AG04450 (cell line): ENCODE measurements around the gene TEX52. TPM values are rescaled to one million over a fixed set of nuclear protein-coding genes. Genes with fewer than 3 reads are reported as not detected.

Experiments
- CTCF ChIA-PET: fragments of 300-600, 350-600 bp; formaldehyde crosslinking; extraction: SDS; loops from one replicate; lab custom pipeline; 2022; ENCODE audit warnings: antibody characterized with exemption, inconsistent platforms; lab: Charles Lee
- POLR2A ChIA-PET: fragments of 350-600 bp; formaldehyde crosslinking; extraction: SDS; loops from one replicate; lab custom pipeline; 2021; ENCODE audit warnings: antibody characterized with exemption, inconsistent platforms; lab: Yijun Ruan, JAX
- DNase-seq: peaks from one replicate; pipeline ENCODE4 v3.0.0-alpha.2; 2011; ENCODE audit warnings: low read depth, low spot score
- H3K27ac ChIP-seq: one replicate; pipeline ENCODE4 v1.5.1; 2012; ENCODE audit warnings: low read depth, low read length, control low read depth
- H3K27me3 ChIP-seq: one replicate; pipeline ENCODE4 v1.6.0; 2012; ENCODE audit warnings: low read length; ENCODE audit not compliant: control insufficient read depth, insufficient read depth
- H3K4me3 ChIP-seq: 2 replicates; pipeline ENCODE4 v1.5.1; 2011; ENCODE audit warnings: mild to moderate bottlenecking, low read depth, low read length, control low read depth
- H3K9me3 ChIP-seq: 2 replicates; pipeline ENCODE4 v1.5.1; 2012; ENCODE audit warnings: low read length; ENCODE audit not compliant: control insufficient read depth, insufficient read depth
- polyA plus RNA-seq: library from polyadenylated mRNA; depleted of rRNA; stranded (reverse); fragments of >200 nt; gene quantifications from 2 replicates; pipeline ENCODE4 v1.2.3, GENCODE V29; 2011
- TF ChIP-seq, protein P1 (sequence below): IDR thresholded peaks from 2 replicates; pipeline ENCODE4 v1.5.1; 2011; ENCODE audit warnings: low read depth, low read length, control low read depth, inconsistent platforms

TEX52 gene
- polyA plus RNA-seq, 1 experiment = not detected

DNA sequence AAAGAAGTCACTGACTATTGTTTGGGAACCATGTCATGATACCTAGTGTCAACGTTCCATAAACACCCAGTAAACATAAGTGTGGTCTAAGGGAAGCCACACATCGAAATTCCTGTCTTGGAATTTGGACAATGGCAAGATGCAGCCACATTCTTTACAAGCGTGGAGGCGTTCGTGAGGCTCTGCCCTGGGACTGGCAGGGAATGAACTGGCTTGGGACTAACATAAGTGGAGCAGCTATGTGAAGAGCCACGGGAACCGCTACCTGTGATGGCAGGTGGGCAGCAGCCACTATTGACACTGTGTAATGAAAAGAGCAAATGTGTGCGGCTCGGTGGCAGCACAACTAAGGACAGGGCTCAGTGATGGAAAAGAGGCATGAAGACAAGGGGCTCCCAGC, 12.1 kb downstream of the TEX52 start:
- TF ChIP-seq, protein P1, sequence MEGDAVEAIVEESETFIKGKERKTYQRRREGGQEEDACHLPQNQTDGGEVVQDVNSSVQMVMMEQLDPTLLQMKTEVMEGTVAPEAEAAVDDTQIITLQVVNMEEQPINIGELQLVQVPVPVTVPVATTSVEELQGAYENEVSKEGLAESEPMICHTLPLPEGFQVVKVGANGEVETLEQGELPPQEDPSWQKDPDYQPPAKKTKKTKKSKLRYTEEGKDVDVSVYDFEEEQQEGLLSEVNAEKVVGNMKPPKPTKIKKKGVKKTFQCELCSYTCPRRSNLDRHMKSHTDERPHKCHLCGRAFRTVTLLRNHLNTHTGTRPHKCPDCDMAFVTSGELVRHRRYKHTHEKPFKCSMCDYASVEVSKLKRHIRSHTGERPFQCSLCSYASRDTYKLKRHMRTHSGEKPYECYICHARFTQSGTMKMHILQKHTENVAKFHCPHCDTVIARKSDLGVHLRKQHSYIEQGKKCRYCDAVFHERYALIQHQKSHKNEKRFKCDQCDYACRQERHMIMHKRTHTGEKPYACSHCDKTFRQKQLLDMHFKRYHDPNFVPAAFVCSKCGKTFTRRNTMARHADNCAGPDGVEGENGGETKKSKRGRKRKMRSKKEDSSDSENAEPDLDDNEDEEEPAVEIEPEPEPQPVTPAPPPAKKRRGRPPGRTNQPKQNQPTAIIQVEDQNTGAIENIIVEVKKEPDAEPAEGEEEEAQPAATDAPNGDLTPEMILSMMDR = no peak
- ChIA-PET POLR2A (interaction anchor here (0.6 to 1.2 kb wide), 3 partner anchors 13 to 446 kb away, joined by 4 read pairs; partner anchors contain the start of genes FOXM1 and RHNO1), CTCF (interaction anchor here (1.1 to 3.1 kb wide), 5 partner anchors 9 to 196 kb away, joined by 3 to 22 read pairs (median 7); partner anchors contain the start of gene NRIP2)
- Histone ChIP-seq H3K27me3 (no peaks in the 10 kb centered on the region), H3K9me3 (no peaks in the 10 kb centered on the region), H3K27ac (peak overlapping the region; percentile 47), H3K4me3 (no peak overlapping the region)
- DNase-seq = no peak

DNA sequence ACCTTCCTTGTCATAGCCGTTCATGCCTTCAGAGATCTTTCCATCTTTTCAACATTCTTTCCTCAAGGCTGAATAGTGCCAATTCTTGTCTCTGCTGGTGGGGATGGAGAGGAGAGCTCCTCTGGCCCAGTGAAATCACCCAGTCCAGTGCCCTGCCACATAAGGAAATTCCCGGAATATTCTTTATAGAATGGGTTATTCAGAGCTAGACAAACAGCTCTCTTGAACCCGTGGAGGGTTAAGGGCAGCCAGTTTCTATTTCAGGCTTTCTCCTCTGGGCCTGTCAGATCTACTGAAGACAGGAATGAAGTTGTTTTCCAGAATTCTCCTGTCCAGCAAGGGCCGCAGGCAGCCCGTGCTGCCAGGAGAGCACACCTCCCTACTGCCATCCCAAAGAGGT, 13.9 kb downstream of the TEX52 start:
- Histone ChIP-seq H3K27me3 (no peaks in the 10 kb centered on the region), H3K9me3 (no peaks in the 10 kb centered on the region), H3K4me3 (no peak overlapping the region), H3K27ac (no peak overlapping the region)
- CTCF ChIA-PET = interaction anchor here (1.1 kb wide), 1 partner anchor 9 kb away, joined by 3 read pairs; no protein-coding TSS in a partner anchor
- POLR2A ChIA-PET = no interaction called here
- no peak for DNase-seq
- TF ChIP-seq, protein P1 = no peak

DNA sequence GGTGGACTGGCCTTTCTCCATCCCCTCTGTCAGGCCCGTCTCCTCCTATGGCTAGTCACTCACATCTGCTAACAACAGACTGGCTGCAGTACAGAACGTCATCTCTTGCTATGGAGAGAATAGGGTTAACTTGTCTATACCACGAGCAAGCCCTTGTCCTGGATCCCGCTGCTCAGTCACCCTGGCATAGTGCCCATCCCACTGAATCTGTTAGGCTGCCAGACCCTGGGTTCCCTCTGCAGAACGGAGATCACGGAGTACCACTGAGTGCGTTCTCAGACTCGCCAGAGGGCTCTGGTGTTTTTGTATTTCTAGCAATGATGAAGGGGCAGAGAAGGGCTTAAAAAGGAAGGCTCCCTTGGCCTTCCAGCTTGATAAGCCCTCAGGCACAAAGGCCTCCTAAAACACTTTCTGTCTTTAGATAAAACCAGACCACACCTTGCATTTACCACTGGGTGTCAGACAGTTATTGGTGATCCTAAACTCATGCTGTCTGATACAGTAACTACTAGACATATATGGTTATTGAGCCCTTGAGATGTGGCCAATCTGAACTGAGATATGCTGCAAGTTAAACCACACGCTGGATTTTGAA, 15.7 kb downstream of the TEX52 start:
- Histone ChIP-seq H3K9me3 (no peaks in the 10 kb centered on the region), H3K4me3 (no peak overlapping the region), H3K27ac (no peak overlapping the region), H3K27me3 (no peaks in the 10 kb centered on the region)
- no peak for DNase-seq
- ChIA-PET CTCF (interaction anchor here (1.6 kb wide), 1 partner anchor 13 kb away, joined by 4 read pairs; no protein-coding TSS in a partner anchor), POLR2A (no interaction called here)
- TF ChIP-seq, protein P1 = no peak

DNA sequence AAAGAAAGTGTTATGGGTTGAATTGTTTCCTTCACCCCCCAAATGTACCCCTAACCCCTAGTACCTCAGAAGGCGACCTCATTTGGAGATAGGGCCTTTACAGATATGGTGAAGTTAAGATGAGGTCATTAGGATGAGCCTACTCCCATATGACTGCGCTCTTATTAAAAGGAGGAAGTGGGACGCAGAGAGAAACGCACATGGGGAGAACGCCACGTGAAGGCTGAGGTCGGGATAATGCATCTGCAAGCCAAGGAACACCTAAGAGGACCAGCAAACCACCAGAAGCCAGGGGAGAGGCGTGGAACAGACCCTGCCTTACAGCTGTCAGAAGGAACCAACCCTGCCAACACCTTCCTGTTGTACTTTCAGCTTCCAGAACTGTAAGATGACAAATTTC, 20.3 kb downstream of the TEX52 start:
- ChIA-PET POLR2A (interaction anchor here (0.6 kb wide), 1 partner anchor 14 kb away, joined by 3 read pairs; no protein-coding TSS in a partner anchor), CTCF (interaction anchor here (1.3 to 2.7 kb wide), 2 partner anchors 18 to 205 kb away, joined by 3 to 12 read pairs; no protein-coding TSS in a partner anchor)
- Histone ChIP-seq H3K4me3 (no peak overlapping the region), H3K9me3 (no peaks in the 10 kb centered on the region), H3K27me3 (no peaks in the 10 kb centered on the region), H3K27ac (no peak overlapping the region)
- no peak for DNase-seq
- TF ChIP-seq, protein P1 = no peak
